ENCODE results near the gene ANKUB1. TPM values are rescaled to one million over a fixed set of nuclear protein-coding genes. Genes with fewer than 3 reads are reported as not detected.
A peak's percentile ranks its signal among the peaks of the same experiment; 100 is the strongest.

ANKUB1 gene
- total RNA-seq, 1 donor from 2014 or later = not detected

GRCh38 chr3:149771652-149772271 lies 20.6 kb downstream of the ANKUB1 start:
- DNase-seq = peak; percentile 39
- ATAC-seq (ENCODE audit: poor library complexity) = peak; percentile 75

GRCh38 chr3:149770246-149770645 lies 22.1 kb downstream of the ANKUB1 start:
- no peak for ATAC-seq (ENCODE audit: poor library complexity)
- DNase-seq = no peak
- intact Hi-C loops (cut with DNase I) = loop anchor here (5.0 kb wide), 2 partner anchors 258 to 278 kb away; no protein-coding TSS in a partner anchor

More at GRCh38 chr3:149771652-149772271, 20.6 kb downstream of the ANKUB1 start:
- intact Hi-C loops (cut with DNase I) = loop anchor here (5.0 kb wide), 2 partner anchors 259 to 279 kb away; no protein-coding TSS in a partner anchor

- intact Hi-C loops (cut with DNase I) = no loop called here
- ATAC-seq (ENCODE audit: poor library complexity) (no peak), DNase-seq (no peak)
Measured at GRCh38 chr3:149768704-149769103, 23.6 kb downstream of the ANKUB1 start.

- intact Hi-C loops (cut with DNase I) = no loop called here
- ATAC-seq (ENCODE audit: poor library complexity) = no peak
- DNase-seq = no peak
Measured at GRCh38 chr3:149767720-149768119, 24.6 kb downstream of the ANKUB1 start.

- intact Hi-C loops (cut with DNase I) = no loop called here
- no peak for DNase-seq
- no peak for ATAC-seq (ENCODE audit: poor library complexity)
Measured at GRCh38 chr3:149765762-149766334, 26.5 kb downstream of the ANKUB1 start.

GRCh38 chr3:149764302-149764701 lies 28.1 kb downstream of the ANKUB1 start:
- ATAC-seq (ENCODE audit: poor library complexity) (no peak), DNase-seq (no peak)
- intact Hi-C loops (cut with DNase I) = no loop called here

GRCh38 chr3:149763565-149764195 lies 28.7 kb downstream of the ANKUB1 start:
- intact Hi-C loops (cut with DNase I) = no loop called here
- ATAC-seq (ENCODE audit: poor library complexity) (no peak), DNase-seq (no peak)

GRCh38 chr3:149753717-149754116 lies 38.6 kb downstream of the ANKUB1 start:
- intact Hi-C loops (cut with DNase I) = no loop called here
- DNase-seq = no peak
- no peak for ATAC-seq (ENCODE audit: poor library complexity)

GRCh38 chr3:149752788-149753136 lies 39.6 kb downstream of the ANKUB1 start:
- DNase-seq (no peak), ATAC-seq (ENCODE audit: poor library complexity) (no peak)
- intact Hi-C loops (cut with DNase I) = no loop called here

- DNase-seq (peak; percentile 85), ATAC-seq (ENCODE audit: poor library complexity) (peak; percentile 99)
- intact Hi-C loops (cut with DNase I) = no loop called here
Measured at GRCh38 chr3:149752051-149752787, 40.1 kb downstream of the ANKUB1 start, which contains the start of gene COMMD2. Gene COMMD2, minus strand, starts transcription at chr3:149752489. Its CDS starts 45 bp downstream, at chr3:149752444.

- intact Hi-C loops (cut with DNase I) = no loop called here
- DNase-seq = no peak
- ATAC-seq (ENCODE audit: poor library complexity) = no peak
Measured at GRCh38 chr3:149751551-149751950, 40.8 kb downstream of the ANKUB1 start.

- ATAC-seq (ENCODE audit: poor library complexity) (no peak), DNase-seq (no peak)
- intact Hi-C loops (cut with DNase I) = no loop called here
Measured at GRCh38 chr3:149744606-149745005, 47.7 kb downstream of the ANKUB1 start.

GRCh38 chr3:149744151-149744550 lies 48.2 kb downstream of the ANKUB1 start:
- intact Hi-C loops (cut with DNase I) = no loop called here
- ATAC-seq (ENCODE audit: poor library complexity) (no peak), DNase-seq (no peak)

GRCh38 chr3:149739396-149739795 lies 53.0 kb downstream of the ANKUB1 start:
- DNase-seq (no peak), ATAC-seq (ENCODE audit: poor library complexity) (no peak)
- intact Hi-C loops (cut with DNase I) = no loop called here

GRCh38 chr3:149738876-149739275 lies 53.5 kb downstream of the ANKUB1 start:
- DNase-seq (no peak), ATAC-seq (ENCODE audit: poor library complexity) (no peak)
- intact Hi-C loops (cut with DNase I) = no loop called here

GRCh38 chr3:149736953-149737205 lies 55.5 kb downstream of the ANKUB1 start:
- intact Hi-C loops (cut with DNase I) = no loop called here
- ATAC-seq (ENCODE audit: poor library complexity) (no peak), DNase-seq (no peak)

GRCh38 chr3:149736175-149736952 lies 56.0 kb downstream of the ANKUB1 start:
- DNase-seq = no peak
- intact Hi-C loops (cut with DNase I) = no loop called here
- ATAC-seq (ENCODE audit: poor library complexity) = no peak

GRCh38 chr3:149732234-149732633 lies 60.1 kb downstream of the ANKUB1 start:
- intact Hi-C loops (cut with DNase I) = no loop called here
- DNase-seq (no peak), ATAC-seq (ENCODE audit: poor library complexity) (no peak)

GRCh38 chr3:149727656-149728055 lies 64.7 kb downstream of the ANKUB1 start:
- DNase-seq = no peak
- no peak for ATAC-seq (ENCODE audit: poor library complexity)
- intact Hi-C loops (cut with DNase I) = no loop called here

All from Right ventricle myocardium superior (tissue), 1 donor.